Measurements from ENCODE around the gene MGAT3.
"Not testable (repeated sequence)": the region's sequence is repeated elsewhere in the genome, so short reads cannot be mapped to it uniquely, and the experiment has no call there.

MGAT3 gene

DNA sequence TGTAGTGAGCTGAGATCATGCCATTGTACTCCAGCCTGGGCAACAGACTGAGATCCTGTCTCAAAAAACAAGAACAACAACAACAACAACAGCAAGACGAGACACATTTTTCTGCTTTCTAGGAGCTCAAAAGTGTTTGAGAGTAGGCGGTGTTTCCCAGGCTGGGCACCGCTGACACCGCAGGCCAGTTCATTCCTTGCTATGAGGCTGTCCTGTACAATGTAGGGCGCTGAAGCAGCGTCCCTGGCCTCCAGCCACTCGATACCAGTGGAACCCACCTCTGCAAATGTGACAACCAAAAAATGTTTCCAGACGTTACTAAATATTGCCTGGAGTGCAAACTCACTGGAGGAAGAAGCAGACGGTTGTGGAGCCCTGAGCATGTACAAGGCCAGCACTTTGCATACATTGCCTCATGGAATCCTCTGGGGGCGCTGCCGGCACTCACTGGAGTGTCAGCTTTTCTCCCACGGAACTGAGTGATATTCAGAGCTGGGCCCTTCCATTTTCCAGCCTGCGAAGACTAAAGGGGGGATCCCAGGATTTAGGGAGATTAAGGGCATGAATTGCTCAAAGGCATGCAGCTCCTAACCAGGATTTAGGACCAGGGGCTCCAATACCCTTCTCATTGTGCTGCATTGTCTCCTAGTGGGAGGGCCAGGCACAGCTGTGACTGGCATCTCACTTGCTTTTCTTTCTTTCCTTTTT, 39.5 kb downstream of the MGAT3 start:
- TF ChIP-seq JUND (IDR thresholded peaks at IDR 0.05; ENCODE audit: low read depth), result no peak
- in situ Hi-C loops (cut with HindIII; ENCODE audit: low pct_unique_long_range_greater_than_20kb, low sequenced_read_pairs), result no loop called here
- DNase-seq (ENCODE audit: low read depth in 1 of 2, low spot score in 1 of 2), result peak in 1 of 2 experiments; percentile 82

DNA sequence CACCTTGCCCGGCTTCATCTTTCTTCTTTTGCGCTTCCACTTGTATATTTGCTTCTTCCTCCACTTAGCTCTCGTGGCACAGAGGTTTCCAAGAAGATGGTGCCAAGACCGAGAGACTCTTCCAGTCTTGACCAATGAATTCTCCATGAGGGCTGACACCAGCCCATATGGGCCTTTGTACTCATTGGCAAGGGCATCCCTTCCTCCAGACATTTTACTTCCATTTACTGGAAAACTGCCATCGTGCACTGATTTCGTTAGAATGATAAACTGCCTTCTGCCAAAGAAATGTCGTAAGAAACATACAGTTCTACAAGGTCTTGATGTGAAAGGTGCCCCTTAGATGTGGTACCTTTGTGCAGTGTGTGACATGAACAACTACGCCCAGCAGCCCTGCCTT, 40.6 kb downstream of the MGAT3 start:
- TF ChIP-seq JUND (IDR thresholded peaks at IDR 0.05; ENCODE audit: low read depth), result no peak
- in situ Hi-C loops (cut with HindIII; ENCODE audit: low pct_unique_long_range_greater_than_20kb, low sequenced_read_pairs), result no loop called here
- DNase-seq (ENCODE audit: low read depth in 1 of 2, low spot score in 1 of 2), result no peak

DNA sequence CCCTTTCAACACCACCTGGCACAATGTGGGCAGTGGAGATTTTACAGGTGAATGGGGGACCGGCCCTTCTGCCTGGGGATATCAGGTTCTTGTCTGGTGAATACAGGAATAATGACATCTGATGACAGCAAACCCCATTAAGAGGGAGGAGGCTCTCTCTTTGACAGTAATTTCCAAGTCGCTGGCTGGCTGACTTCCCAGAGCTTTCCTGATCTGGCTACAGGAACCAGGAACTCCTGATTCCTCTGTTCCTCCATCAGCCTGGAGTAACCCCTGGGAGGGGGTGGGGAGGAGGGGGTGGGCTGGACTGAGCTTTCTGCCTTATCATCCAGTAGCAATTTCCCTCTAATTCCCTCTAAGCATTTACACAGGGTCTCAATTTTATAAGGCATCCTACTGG, 41.6 kb downstream of the MGAT3 start:
- in situ Hi-C loops (cut with HindIII; ENCODE audit: low pct_unique_long_range_greater_than_20kb, low sequenced_read_pairs), result no loop called here
- TF ChIP-seq JUND (IDR thresholded peaks at IDR 0.05; ENCODE audit: low read depth), result no peak
- no peak for DNase-seq (ENCODE audit: low read depth in 1 of 2, low spot score in 1 of 2)

DNA sequence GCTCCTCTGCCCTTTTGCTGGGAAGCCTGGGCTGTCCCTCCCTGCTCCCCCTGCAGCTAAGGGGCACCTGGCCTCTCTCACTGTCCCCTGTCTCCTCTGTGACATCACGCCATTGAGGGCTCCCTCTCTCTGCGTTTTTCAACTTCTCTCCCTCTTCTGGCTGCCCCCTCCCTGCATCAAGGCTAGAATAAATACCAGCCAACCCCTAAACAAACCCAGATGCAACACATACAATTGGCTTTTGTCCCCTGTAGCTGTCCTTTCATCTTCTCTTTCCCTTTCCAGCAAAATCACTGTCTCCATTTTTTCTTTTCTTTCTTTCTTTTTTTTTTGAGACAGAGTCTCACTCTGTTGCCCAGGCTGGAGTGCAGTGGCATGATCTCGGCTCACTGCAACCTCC, 42.0 kb downstream of the MGAT3 start:
- no peak for TF ChIP-seq JUND (IDR thresholded peaks at IDR 0.05; ENCODE audit: low read depth)
- no peak for DNase-seq (ENCODE audit: low read depth in 1 of 2, low spot score in 1 of 2)
- in situ Hi-C loops (cut with HindIII; ENCODE audit: low pct_unique_long_range_greater_than_20kb, low sequenced_read_pairs), result no loop called here

DNA sequence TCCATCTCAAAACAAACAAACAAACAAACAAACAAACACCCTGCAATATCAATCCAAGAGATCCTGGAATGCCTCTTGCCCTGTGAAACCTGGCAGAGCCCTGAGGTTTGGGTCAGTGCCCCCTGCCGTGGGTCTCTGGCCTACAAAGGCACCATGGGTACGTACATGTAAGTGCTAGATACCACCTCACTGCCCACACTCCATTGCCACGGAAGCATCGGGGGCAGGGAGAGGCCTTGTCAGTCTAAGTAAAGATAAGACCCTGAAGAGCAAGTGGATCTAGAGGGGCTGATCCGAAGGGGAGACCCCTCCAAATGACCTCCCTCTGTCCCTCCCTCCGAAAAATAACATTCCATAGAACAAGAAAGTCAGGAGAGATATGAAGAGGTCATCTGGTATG, 43.3 kb downstream of the MGAT3 start:
- TF ChIP-seq JUND (IDR thresholded peaks at IDR 0.05; ENCODE audit: low read depth), result no peak
- DNase-seq (ENCODE audit: low read depth in 1 of 2, low spot score in 1 of 2), result no peak
- in situ Hi-C loops (cut with HindIII; ENCODE audit: low pct_unique_long_range_greater_than_20kb, low sequenced_read_pairs), result no loop called here

DNA sequence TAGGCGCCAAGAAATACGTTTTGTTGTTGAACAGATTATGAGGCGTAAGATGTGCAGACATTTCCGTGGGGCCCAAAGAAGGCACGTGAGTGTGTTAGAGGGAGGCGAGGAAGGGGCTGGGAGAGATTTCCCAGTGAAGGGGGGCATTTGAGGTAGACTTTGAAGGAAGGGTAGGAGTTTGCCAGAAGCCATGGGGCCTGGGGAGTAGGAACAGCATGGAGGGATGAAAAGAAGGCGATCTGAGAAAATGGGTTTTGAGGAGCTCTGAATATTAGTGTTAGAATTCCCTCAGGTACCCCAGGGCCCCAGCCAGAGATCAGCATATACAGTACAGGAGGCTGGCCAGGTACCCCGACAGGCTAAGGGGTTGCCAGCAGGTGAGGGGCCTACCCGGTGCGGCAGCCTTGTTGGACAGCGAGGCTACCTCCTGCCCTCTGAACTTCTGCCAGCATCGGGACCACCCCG, 44.9 kb downstream of the MGAT3 start:
- TF ChIP-seq JUND (IDR thresholded peaks at IDR 0.05; ENCODE audit: low read depth), result no peak
- no peak for DNase-seq (ENCODE audit: low read depth in 1 of 2, low spot score in 1 of 2)
- in situ Hi-C loops (cut with HindIII; ENCODE audit: low pct_unique_long_range_greater_than_20kb, low sequenced_read_pairs), result no loop called here

DNA sequence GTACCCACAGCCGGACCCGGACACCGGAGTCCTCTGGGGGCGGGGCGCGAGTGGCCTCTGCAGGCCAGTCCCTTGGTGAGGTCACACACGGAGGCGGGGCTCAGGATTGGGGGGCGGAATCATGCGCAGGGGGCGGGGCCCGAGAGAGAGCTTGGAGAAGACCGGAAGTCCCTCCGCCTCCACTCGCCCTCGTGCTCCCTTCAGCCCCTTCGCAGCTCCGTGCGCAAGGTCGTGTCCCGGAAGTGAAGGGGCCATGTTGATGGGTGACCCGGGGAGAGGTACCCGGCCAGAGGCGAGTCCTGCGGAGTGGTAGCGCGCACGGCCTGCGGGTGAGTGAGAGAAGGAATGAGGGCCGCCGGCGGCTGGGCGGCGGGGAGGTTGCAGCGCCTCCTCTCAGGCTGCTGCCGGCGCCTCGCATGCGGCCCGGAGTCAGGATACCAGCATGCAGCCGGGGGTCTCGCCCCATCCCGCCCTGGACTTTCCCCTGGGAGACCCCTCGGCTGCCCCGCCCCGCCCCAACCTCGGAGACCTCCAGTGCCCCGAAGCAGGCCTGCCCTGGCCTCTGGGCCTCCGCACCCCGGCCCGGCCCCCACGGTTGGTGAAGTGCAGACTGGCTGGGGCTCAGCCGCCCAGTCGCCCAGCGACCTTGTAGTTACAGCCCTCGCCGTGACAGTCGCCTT, 45.4 kb downstream of the MGAT3 start, which contains the start of gene MIEF1:
MIEF1 (plus strand) TSS at position 182 of the 680 bp plus-strand sequence. CDS start 9,005 bp downstream, outside the sequence.
- TF ChIP-seq JUND (IDR thresholded peaks at IDR 0.05; ENCODE audit: low read depth), result no peak
- in situ Hi-C loops (cut with HindIII; ENCODE audit: low pct_unique_long_range_greater_than_20kb, low sequenced_read_pairs), result no loop called here
- DNase-seq (ENCODE audit: low read depth in 1 of 2, low spot score in 1 of 2), result peak; percentile 70 to 95

DNA sequence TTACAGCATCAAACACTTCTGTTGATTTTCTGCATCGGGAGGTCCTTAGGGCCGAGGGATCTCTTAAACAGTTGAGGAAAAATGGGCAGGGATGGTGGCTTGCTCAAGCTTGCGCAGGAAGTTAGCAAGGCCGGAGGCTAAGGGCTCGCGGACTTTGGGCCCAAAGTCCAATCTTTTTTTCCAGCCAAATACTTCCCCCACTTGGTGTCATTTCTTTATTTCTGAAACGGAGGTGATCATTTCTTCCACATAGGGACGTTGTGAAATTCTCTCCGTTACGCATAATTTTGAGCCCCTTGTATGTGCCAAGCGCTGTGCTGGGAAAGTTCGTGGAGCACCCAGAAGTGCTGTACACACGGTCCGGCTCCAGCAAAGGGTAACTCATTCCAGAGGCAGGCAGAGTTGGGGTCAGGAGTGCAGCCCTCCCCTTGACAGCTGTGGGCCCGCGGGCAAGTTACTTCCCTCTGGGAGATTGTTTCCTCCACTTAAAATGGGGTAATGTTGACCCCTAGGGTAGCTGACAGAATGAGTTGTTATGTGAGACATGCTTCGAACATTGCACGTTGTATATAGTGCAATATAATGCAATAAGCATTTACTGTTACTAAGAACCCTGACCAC, 46.1 kb downstream of the MGAT3 start:
- TF ChIP-seq JUND (IDR thresholded peaks at IDR 0.05; ENCODE audit: low read depth), result no peak
- DNase-seq (ENCODE audit: low read depth in 1 of 2, low spot score in 1 of 2), result no peak
- in situ Hi-C loops (cut with HindIII; ENCODE audit: low pct_unique_long_range_greater_than_20kb, low sequenced_read_pairs), result no loop called here

DNA sequence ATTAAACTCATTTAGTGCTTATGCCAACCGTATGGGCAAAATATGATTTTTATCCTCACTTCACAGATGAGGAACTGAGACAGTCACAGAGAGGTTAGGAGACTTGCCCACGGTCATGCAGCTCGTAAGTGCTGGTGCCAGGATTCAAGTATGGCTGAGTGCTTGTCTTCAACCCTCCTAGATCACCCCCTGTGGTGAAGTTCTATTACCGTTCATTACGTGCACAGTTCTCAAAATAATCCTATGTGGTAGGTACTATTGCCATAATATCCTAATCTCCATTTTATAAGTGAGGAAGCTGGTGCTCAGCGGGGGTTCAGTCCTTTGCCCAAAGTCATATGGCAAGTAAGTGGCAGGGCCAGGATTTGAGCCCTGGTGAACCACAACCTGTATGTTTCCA, 46.8 kb downstream of the MGAT3 start:
- in situ Hi-C loops (cut with HindIII; ENCODE audit: low pct_unique_long_range_greater_than_20kb, low sequenced_read_pairs), result no loop called here
- DNase-seq (ENCODE audit: low read depth in 1 of 2, low spot score in 1 of 2), result no peak
- TF ChIP-seq JUND (IDR thresholded peaks at IDR 0.05; ENCODE audit: low read depth), result no peak

DNA sequence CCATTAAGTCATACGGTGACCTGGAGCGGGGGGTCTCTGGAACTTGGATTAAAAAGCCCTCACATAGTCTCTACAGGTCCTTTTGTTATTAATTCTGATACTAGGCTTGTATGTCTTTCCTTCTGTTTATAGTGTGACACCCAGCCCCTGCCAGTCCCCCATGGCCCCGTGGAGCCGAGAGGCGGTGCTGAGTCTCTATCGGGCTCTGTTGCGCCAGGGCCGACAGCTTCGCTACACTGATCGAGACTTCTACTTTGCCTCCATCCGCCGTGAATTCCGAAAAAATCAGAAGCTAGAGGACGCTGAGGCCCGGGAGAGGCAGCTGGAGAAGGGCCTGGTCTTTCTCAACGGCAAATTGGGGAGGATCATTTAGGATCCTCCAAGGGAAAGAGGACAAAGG, 47.3 kb downstream of the MGAT3 start:
- DNase-seq (ENCODE audit: low read depth in 1 of 2, low spot score in 1 of 2), result no peak
- no peak for TF ChIP-seq JUND (IDR thresholded peaks at IDR 0.05; ENCODE audit: low read depth)
- in situ Hi-C loops (cut with HindIII; ENCODE audit: low pct_unique_long_range_greater_than_20kb, low sequenced_read_pairs), result no loop called here

DNA sequence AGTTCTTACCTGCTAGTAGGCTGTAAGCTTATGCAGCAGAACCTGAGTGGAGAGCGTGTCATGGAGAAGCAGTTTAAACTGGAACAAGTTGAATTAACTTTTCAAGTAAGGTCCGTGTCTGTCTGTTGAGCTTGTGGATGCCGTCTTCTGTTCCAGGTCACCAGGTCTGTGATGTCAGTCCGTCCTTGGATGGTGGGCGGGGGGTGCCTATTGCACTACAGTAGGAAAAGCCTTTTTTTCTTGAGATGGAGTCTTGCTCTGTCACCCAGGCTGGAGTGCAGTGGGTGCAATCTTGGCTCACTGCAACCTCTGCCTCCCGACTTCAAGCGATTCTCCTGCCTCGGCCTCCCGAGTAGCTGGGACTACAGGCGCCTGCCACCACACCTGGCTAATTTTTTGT, 50.2 kb downstream of the MGAT3 start:
- DNase-seq (ENCODE audit: low read depth in 1 of 2, low spot score in 1 of 2); in situ Hi-C loops (cut with HindIII; ENCODE audit: low pct_unique_long_range_greater_than_20kb, low sequenced_read_pairs): not testable (repeated sequence)

DNA sequence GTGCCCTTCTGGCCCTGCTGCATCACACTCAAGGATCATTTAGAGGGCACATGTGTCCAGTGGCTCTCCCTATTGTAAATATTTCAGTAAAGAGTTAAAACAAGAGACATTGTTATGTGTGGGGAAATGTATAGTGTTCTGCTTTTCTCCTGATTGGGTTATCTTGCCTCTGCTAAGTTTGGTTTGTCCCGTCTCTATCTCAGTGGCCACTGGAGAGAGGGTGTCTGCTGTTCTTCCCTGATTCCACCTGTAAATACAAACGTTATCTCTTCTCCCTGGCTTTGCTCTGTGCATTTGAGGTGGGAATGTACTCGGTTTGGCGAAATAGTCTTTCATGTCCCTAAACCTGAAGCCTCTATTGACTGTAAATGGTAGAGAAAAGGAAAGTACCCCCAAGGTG, 51.6 kb downstream of the MGAT3 start:
- DNase-seq (ENCODE audit: low read depth in 1 of 2, low spot score in 1 of 2), result no peak
- in situ Hi-C loops (cut with HindIII; ENCODE audit: low pct_unique_long_range_greater_than_20kb, low sequenced_read_pairs), result no loop called here
- TF ChIP-seq JUND (IDR thresholded peaks at IDR 0.05; ENCODE audit: low read depth), result no peak

DNA sequence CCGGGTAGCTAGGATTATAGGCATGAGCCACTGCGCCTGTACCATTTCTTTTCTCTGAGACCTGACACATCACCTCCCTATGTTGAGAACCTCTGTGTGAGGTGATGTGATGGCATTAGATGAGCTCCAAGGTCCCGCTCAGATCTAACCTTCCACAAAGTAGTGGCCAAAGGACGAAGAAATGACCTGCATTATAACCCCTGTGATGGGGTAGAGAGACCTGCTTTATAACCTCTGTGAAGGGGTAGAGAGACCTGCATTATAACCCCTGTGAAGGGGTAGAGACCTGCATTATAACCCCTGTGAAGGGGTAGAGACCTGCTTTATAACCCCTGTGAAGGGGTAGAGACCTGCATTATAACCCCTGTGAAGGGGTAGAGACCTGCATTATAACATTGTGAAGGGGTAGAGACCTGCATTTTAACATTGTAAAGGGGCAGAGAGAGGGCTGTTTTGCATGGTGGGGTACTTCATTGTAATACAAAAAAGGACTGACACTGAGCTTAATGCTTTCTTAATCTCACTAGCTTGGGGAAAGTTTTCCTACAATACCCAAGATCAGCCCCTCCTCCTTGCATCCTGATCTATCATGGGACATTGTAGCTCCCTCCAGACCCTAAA, 53.8 kb downstream of the MGAT3 start:
- TF ChIP-seq JUND (IDR thresholded peaks at IDR 0.05; ENCODE audit: low read depth), result no peak
- in situ Hi-C loops (cut with HindIII; ENCODE audit: low pct_unique_long_range_greater_than_20kb, low sequenced_read_pairs), result no loop called here
- no peak for DNase-seq (ENCODE audit: low read depth in 1 of 2, low spot score in 1 of 2)

All from T47D (cell line).